Transverse colon (tissue), 3 donors: ENCODE measurements around the gene NSD2.

Experiments used
- POLR2A ChIP-seq: fragments of 450-650 bp; IDR thresholded peaks from one replicate; pipeline ENCODE4 v1.6.1; 2016; ENCODE audit warnings: antibody characterized with exemption, mild to moderate bottlenecking, moderate library complexity
- TF ChIP-seq, protein P1 (sequence below), 5 experiments: fragments of 200-600 bp in 3 of 5; fragments of 450-650 bp in 2 of 5; sonication (generic) in 3 of 5; IDR thresholded peaks; 1 replicate in 2 of 5; 2 replicates in 3 of 5; pipeline ENCODE4 v1.5.1; 2016 to 2017; ENCODE audit warnings: antibody characterized with exemption in 5 of 5, inconsistent platforms in 3 of 5, mild to moderate bottlenecking in 2 of 5, moderate library complexity in 1 of 5

- TF ChIP-seq, protein P1, sequence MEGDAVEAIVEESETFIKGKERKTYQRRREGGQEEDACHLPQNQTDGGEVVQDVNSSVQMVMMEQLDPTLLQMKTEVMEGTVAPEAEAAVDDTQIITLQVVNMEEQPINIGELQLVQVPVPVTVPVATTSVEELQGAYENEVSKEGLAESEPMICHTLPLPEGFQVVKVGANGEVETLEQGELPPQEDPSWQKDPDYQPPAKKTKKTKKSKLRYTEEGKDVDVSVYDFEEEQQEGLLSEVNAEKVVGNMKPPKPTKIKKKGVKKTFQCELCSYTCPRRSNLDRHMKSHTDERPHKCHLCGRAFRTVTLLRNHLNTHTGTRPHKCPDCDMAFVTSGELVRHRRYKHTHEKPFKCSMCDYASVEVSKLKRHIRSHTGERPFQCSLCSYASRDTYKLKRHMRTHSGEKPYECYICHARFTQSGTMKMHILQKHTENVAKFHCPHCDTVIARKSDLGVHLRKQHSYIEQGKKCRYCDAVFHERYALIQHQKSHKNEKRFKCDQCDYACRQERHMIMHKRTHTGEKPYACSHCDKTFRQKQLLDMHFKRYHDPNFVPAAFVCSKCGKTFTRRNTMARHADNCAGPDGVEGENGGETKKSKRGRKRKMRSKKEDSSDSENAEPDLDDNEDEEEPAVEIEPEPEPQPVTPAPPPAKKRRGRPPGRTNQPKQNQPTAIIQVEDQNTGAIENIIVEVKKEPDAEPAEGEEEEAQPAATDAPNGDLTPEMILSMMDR (IDR thresholded peaks at IDR 0.05), result no peak
- no peak for TF ChIP-seq POLR2A
These were observed 143.8 kb downstream of the NSD2 start for GRCh38 chr4:2015008-2015407.
